ENCODE data around the gene AP5S1. TPM values are rescaled to one million over a fixed set of nuclear protein-coding genes. Genes with fewer than 3 reads are reported as not detected.

AP5S1 gene
- total and polyA plus RNA-seq, 2 of the 13 experiments (the other 11 are each of a cell fraction or from before 2014, with no cell fraction given) = 7.9 to 23.2 TPM

- TF ChIP-seq FUBP1 (CRISPR knock-in tag; IDR thresholded peaks at IDR 0.05; ENCODE audit: borderline replicate concordance) = no peak
- TF ChIP-seq SPEN (CRISPR knock-in tag; IDR thresholded peaks at IDR 0.05; ENCODE audit: low read depth) = peak; percentile 94
- TF ChIP-seq RBFOX2 (IDR thresholded peaks at IDR 0.05; ENCODE audit: low read depth, low read length) = peak; percentile 100
- no peak; the same call in 1 of the 2 replicates for TF ChIP-seq FOXP4 (CRISPR knock-in tag; IDR thresholded peaks at IDR 0.05)
- peak; percentile 97 for TF ChIP-seq ZNF891 (CRISPR knock-in tag; IDR thresholded peaks at IDR 0.05)
- no peak; the same call in 1 of the 2 replicates for TF ChIP-seq ZNF276 (CRISPR knock-in tag; IDR thresholded peaks at IDR 0.05; ENCODE audit: low read depth)
- no peak for TF ChIP-seq TRIM22 (IDR thresholded peaks at IDR 0.05)
- TF ChIP-seq CBX1 (IDR thresholded peaks at IDR 0.05; ENCODE audit: low read depth) = peak; percentile 65
- 0 out of 2 replicates have a peak, but pooled peaks have one; percentile 41 for TF ChIP-seq RCOR2 (CRISPR knock-in tag; IDR thresholded peaks at IDR 0.05)
- peak; percentile 68 for TF ChIP-seq ELF1 (CRISPR knock-in tag; IDR thresholded peaks at IDR 0.05)
- peak; percentile 74; the same call in 1 of the 2 replicates for TF ChIP-seq MAF1 (CRISPR knock-in tag; IDR thresholded peaks at IDR 0.05; ENCODE audit: borderline replicate concordance)
- peak; percentile 74; the same call in 1 of the 2 replicates for TF ChIP-seq ZNF614 (CRISPR knock-in tag; IDR thresholded peaks at IDR 0.05; ENCODE audit: borderline replicate concordance)
- peak; percentile 63; the same call in 1 of the 2 replicates for TF ChIP-seq RFX5 (IDR thresholded peaks at IDR 0.05; ENCODE audit: low read depth, low read length)
- peak; percentile 42; the same call in 1 of the 2 replicates for TF ChIP-seq NFIC (IDR thresholded peaks at IDR 0.05; ENCODE audit: low read length)
- TF ChIP-seq RORA (CRISPR knock-in tag; IDR thresholded peaks at IDR 0.05) = no peak
- TF ChIP-seq ZKSCAN8 (CRISPR knock-in tag; IDR thresholded peaks at IDR 0.05; ENCODE audit: borderline replicate concordance) = peak; percentile 5
- TF ChIP-seq MLLT10 (CRISPR knock-in tag; IDR thresholded peaks at IDR 0.05) = no peak
- peak; percentile 26; the same call in 1 of the 2 replicates for TF ChIP-seq MAZ (IDR thresholded peaks at IDR 0.05; ENCODE audit: borderline replicate concordance, low read depth, low read length)
- peak; percentile 96 for TF ChIP-seq MAZ (CRISPR knock-in tag; IDR thresholded peaks at IDR 0.05; ENCODE audit: low read depth)
- TF ChIP-seq ZC3H13 (CRISPR knock-in tag; IDR thresholded peaks at IDR 0.05) = peak; percentile 92; the same call in 1 of the 2 replicates
- peak; percentile 78; the same call in 1 of the 2 replicates for TF ChIP-seq ZNF335 (CRISPR knock-in tag; IDR thresholded peaks at IDR 0.05)
Observed at GRCh38 chr20:3846740-3847428, 26.5 kb downstream of the AP5S1 start, which contains the start of gene MAVS (continued).

Measured in HepG2 (cell line).